ENCODE results near the gene KLHL34.

KLHL34 gene

GRCh38 chrX:21702725-21703124 lies 44.6 kb upstream of the KLHL34 start (continued):
- TF ChIP-seq ZNF292 (tag by site-specific recombination; IDR thresholded peaks at IDR 0.05; ENCODE audit: borderline replicate concordance, low read depth) (no peak), ZNF530 (tag by site-specific recombination; IDR thresholded peaks at IDR 0.05; ENCODE audit: low read depth) (no peak), KLF1 (tag by site-specific recombination; IDR thresholded peaks at IDR 0.05) (no peak), ZNF26 (tag by site-specific recombination; IDR thresholded peaks at IDR 0.05) (no peak)

GRCh38 chrX:21700967-21701366 lies 42.8 kb upstream of the KLHL34 start:
- CTCF ChIA-PET = interaction anchor here (0.7 to 1.4 kb wide), 3 partner anchors 24 to 137 kb away, joined by 3 to 4 read pairs (median 3); no protein-coding TSS in a partner anchor
- H3K36me3 ChIP-seq (ENCODE audit: control insufficient read depth in 2 of 2, insufficient read depth in 1 of 2, low read length in 2 of 2) = no peaks in the 10 kb centered on the region
- H3K9me3 ChIP-seq (ENCODE audit: control insufficient read depth, insufficient read depth, low read depth, low read length) = no peaks in the 10 kb centered on the region
- H3K27ac ChIP-seq (ENCODE audit: extremely low read depth, low read depth, low read length) = peak overlapping the region; percentile 24; the same call in 1 of the 2 replicates
- no peaks in the 10 kb centered on the region for H3K4me1 ChIP-seq (ENCODE audit: control insufficient read depth, insufficient read depth, low read length)
- POLR2A ChIA-PET = no interaction called here
- TF ChIP-seq ZNF692 (tag by site-specific recombination; IDR thresholded peaks at IDR 0.05) = 0 out of 2 replicates have a peak, but pooled peaks have one; percentile 24
- peak; percentile 22; the same call in 1 of the 2 replicates for TF ChIP-seq ATF2 (tag by site-specific recombination; IDR thresholded peaks at IDR 0.05; ENCODE audit: low read depth)
- TF ChIP-seq KLF9 (tag by site-specific recombination; IDR thresholded peaks at IDR 0.05; ENCODE audit: low read depth) = no peak
- no peak for TF ChIP-seq ZNF433 (tag by site-specific recombination; IDR thresholded peaks at IDR 0.05; ENCODE audit: low read depth)
- no peak for TF ChIP-seq ZBTB7A (tag by site-specific recombination; IDR thresholded peaks at IDR 0.05; ENCODE audit: low read depth)
- no peak overlapping the region for H3K4me3 ChIP-seq (ENCODE audit: low read depth, low read length)

GRCh38 chrX:21700275-21700674 lies 42.1 kb upstream of the KLHL34 start:
- ChIA-PET POLR2A (interaction anchor here (1.2 kb wide), 1 partner anchor 227 kb away, joined by 3 read pairs; no protein-coding TSS in a partner anchor), CTCF (interaction anchor here (0.6 to 1.4 kb wide), 4 partner anchors 25 to 303 kb away, joined by 3 to 4 read pairs (median 4); no protein-coding TSS in a partner anchor)
- H3K27ac ChIP-seq (ENCODE audit: extremely low read depth, low read depth, low read length) = peak overlapping the region; percentile 24; the same call in 1 of the 2 replicates
- H3K9me3 ChIP-seq (ENCODE audit: control insufficient read depth, insufficient read depth, low read depth, low read length) = no peaks in the 10 kb centered on the region
- no peaks in the 10 kb centered on the region for H3K36me3 ChIP-seq (ENCODE audit: control insufficient read depth in 2 of 2, insufficient read depth in 1 of 2, low read length in 2 of 2)
- no peak overlapping the region for H3K4me3 ChIP-seq (ENCODE audit: low read depth, low read length)
- H3K4me1 ChIP-seq (ENCODE audit: control insufficient read depth, insufficient read depth, low read length) = no peaks in the 10 kb centered on the region
- TF ChIP-seq ZNF155 (tag by site-specific recombination; IDR thresholded peaks at IDR 0.05) (no peak), ZNF175 (tag by site-specific recombination; IDR thresholded peaks at IDR 0.05) (no peak), ATF2 (tag by site-specific recombination; IDR thresholded peaks at IDR 0.05; ENCODE audit: low read depth) (no peak), ZNF513 (tag by site-specific recombination; IDR thresholded peaks at IDR 0.05) (no peak), SP3 (tag by site-specific recombination; IDR thresholded peaks at IDR 0.05) (no peak), GFI1B (tag by site-specific recombination; IDR thresholded peaks at IDR 0.05) (no peak), GLIS2 (tag by site-specific recombination; IDR thresholded peaks at IDR 0.05) (no peak), ZNF404 (tag by site-specific recombination; IDR thresholded peaks at IDR 0.05) (no peak), ZNF677 (tag by site-specific recombination; IDR thresholded peaks at IDR 0.05) (no peak), ZBTB6 (tag by site-specific recombination; IDR thresholded peaks at IDR 0.05) (no peak), ZNF221 (tag by site-specific recombination; IDR thresholded peaks at IDR 0.05; ENCODE audit: borderline replicate concordance) (no peak), ZNF624 (tag by site-specific recombination; IDR thresholded peaks at IDR 0.05) (no peak), ZNF76 (tag by site-specific recombination; IDR thresholded peaks at IDR 0.05; ENCODE audit: borderline replicate concordance, low read depth) (no peak), ZNF140 (tag by site-specific recombination; IDR thresholded peaks at IDR 0.05) (no peak), RBAK (tag by site-specific recombination; IDR thresholded peaks at IDR 0.05) (no peak)

Data from HEK293 (cell line).